ENCODE measurements around the gene HEATR9. TPM values are rescaled to one million over a fixed set of nuclear protein-coding genes. Genes with fewer than 3 reads are reported as not detected.

Gene HEATR9
- total RNA-seq, 1 donor from 2014 or later = not detected

- no peaks in the 10 kb centered on the region for H3K9me3 ChIP-seq (ENCODE audit: low read depth)
- no peak for DNase-seq (ENCODE audit: low spot score)
- H3K27me3 ChIP-seq = no peaks in the 10 kb centered on the region
- H3F3A ChIP-seq (ENCODE audit: low read depth) = no peaks in the 10 kb centered on the region
- Mint-ChIP-seq H3K9me3 (no peaks in the 10 kb centered on the region), H3K27ac (no peak overlapping the region), H3K27me3 (ENCODE audit: insufficient read depth, low read depth) (peaks cover 9% of the 10 kb centered on the region), H3K4me3 (peak overlapping the region; percentile 56), H3K4me1 (peaks cover 38% of the 10 kb centered on the region), H3K36me3 (peaks cover 13% of the 10 kb centered on the region)
- H3K4me2 ChIP-seq = peak overlapping the region; percentile 95
- TF ChIP-seq CTCF (IDR thresholded peaks at IDR 0.05) (no peak), EZH2phosphoT487 (IDR thresholded peaks at IDR 0.05) (no peak), EZH2 (IDR thresholded peaks at IDR 0.05) (no peak)
- peaks cover 71% of the 10 kb centered on the region for H4K20me1 ChIP-seq (ENCODE audit: low read depth)
- peaks cover 3% of the 10 kb centered on the region for H3K36me3 ChIP-seq
- peaks cover 75% of the 10 kb centered on the region for H3K79me2 ChIP-seq (ENCODE audit: low read depth)
- no peak overlapping the region for H2AFZ ChIP-seq (replicated peaks)
- H3K4me3 ChIP-seq = peak overlapping the region; percentile 93
- H3K9ac ChIP-seq = no peak overlapping the region
- H3K27ac ChIP-seq = no peak overlapping the region
- H3K4me1 ChIP-seq = peaks cover 18% of the 10 kb centered on the region
Observed at GRCh38 chr17:35811759-35812158, 56.9 kb downstream of the HEATR9 start.

GRCh38 chr17:35809855-35810461 is 58.7 kb downstream of the HEATR9 start:
- H3K4me1 ChIP-seq = peaks cover 18% of the 10 kb centered on the region
- H3K36me3 ChIP-seq = peaks cover 3% of the 10 kb centered on the region
- peaks cover 57% of the 10 kb centered on the region for H3K79me2 ChIP-seq (ENCODE audit: low read depth)
- Mint-ChIP-seq H3K4me3 (peak overlapping the region; percentile 97), H3K4me1 (peaks cover 34% of the 10 kb centered on the region), H3K9me3 (no peaks in the 10 kb centered on the region), H3K27me3 (ENCODE audit: insufficient read depth, low read depth) (peaks cover 9% of the 10 kb centered on the region), H3K27ac (peak overlapping the region; percentile 100), H3K36me3 (peaks cover 6% of the 10 kb centered on the region)
- H3F3A ChIP-seq (ENCODE audit: low read depth) = peaks cover 6% of the 10 kb centered on the region
- H4K20me1 ChIP-seq (ENCODE audit: low read depth) = peaks cover 53% of the 10 kb centered on the region
- no peak for TF ChIP-seq EZH2 (IDR thresholded peaks at IDR 0.05)
- no peak for TF ChIP-seq EZH2phosphoT487 (IDR thresholded peaks at IDR 0.05)
- TF ChIP-seq CTCF (IDR thresholded peaks at IDR 0.05) = no peak
- H3K9me3 ChIP-seq (ENCODE audit: low read depth) = no peaks in the 10 kb centered on the region
- H3K9ac ChIP-seq = peak overlapping the region; percentile 94
- no peaks in the 10 kb centered on the region for H3K27me3 ChIP-seq
- peak overlapping the region; percentile 93 for H3K4me3 ChIP-seq
- H2AFZ ChIP-seq (replicated peaks) = no peak overlapping the region
- H3K27ac ChIP-seq = peak overlapping the region; percentile 93
- no peak for DNase-seq (ENCODE audit: low spot score)
- H3K4me2 ChIP-seq = peak overlapping the region; percentile 95

GRCh38 chr17:35808962-35809854 is 59.5 kb downstream of the HEATR9 start, which contains the start of gene TAF15:
TSS of gene TAF15 (plus strand) at chr17:35809484. CDS start at chr17:35809570, 86 bp downstream.
- no peaks in the 10 kb centered on the region for H3K9me3 Mint-ChIP-seq
- no peak for TF ChIP-seq EZH2phosphoT487 (IDR thresholded peaks at IDR 0.05)
- peak; percentile 76 for TF ChIP-seq CTCF (IDR thresholded peaks at IDR 0.05)
- Histone ChIP-seq H3K27ac (peak within 1 kb of the TSS; percentile 93), H3K4me3 (peak within 1 kb of the TSS; percentile 93), H4K20me1 (ENCODE audit: low read depth) (peaks cover 45% of the 10 kb centered on the region), H3K4me2 (peak within 1 kb of the TSS; percentile 95), H2AFZ (replicated peaks) (peak within 1 kb of the TSS; percentile 89), H3K27me3 (no peaks in the 10 kb centered on the region), H3K4me1 (peaks cover 18% of the 10 kb centered on the region), H3K36me3 (peaks cover 3% of the 10 kb centered on the region), H3K9ac (peak within 1 kb of the TSS; percentile 94), H3K79me2 (ENCODE audit: low read depth) (peaks cover 50% of the 10 kb centered on the region), H3F3A (ENCODE audit: low read depth) (peaks cover 8% of the 10 kb centered on the region), H3K9me3 (ENCODE audit: low read depth) (no peaks in the 10 kb centered on the region)
- H3K4me3 Mint-ChIP-seq = peak within 1 kb of the TSS; percentile 97
- DNase-seq (ENCODE audit: low spot score) = peak; percentile 98
- peaks cover 9% of the 10 kb centered on the region for H3K27me3 Mint-ChIP-seq (ENCODE audit: insufficient read depth, low read depth)
- peak within 1 kb of the TSS; percentile 100 for H3K27ac Mint-ChIP-seq
- peaks cover 39% of the 10 kb centered on the region for H3K4me1 Mint-ChIP-seq
- peaks cover 6% of the 10 kb centered on the region for H3K36me3 Mint-ChIP-seq

Measured in neural progenitor cell (in vitro differentiated cells).